Measurements from ENCODE around the gene PAH. TPM values are rescaled to one million over a fixed set of nuclear protein-coding genes. Genes with fewer than 3 reads are reported as not detected.

The PAH gene
- total and polyA plus RNA-seq, 2 of the 4 experiments (the other 2 are of a cell fraction): not detected

DNA sequence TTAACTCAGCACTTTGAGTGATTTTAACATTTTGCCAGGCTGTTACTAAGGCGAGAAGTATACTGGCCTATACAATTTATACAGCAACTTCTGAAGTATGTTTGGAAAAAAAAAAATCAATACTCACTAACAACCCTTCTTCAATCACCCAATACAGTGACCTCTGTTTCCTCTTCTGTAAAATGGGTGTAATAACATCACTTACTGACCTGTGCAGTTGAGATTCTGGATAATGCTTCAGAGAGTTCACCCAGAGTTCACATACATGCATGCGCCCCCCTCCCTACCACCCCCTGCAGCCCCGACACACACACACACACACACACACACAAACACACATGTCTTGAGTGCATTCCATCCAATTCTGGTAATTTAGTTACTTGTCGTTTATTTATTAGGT lies 9.1 kb downstream of the PAH start:
- H2AK9ac ChIP-seq (replicated peaks; ENCODE audit: low read depth, low read length, poor library complexity): no peak overlapping the region
- H4K8ac ChIP-seq (ENCODE audit: low read depth in 2 of 2, low read length in 2 of 2): no peak overlapping the region
- no peak overlapping the region for H3K56ac ChIP-seq (ENCODE audit: extremely low read depth, insufficient read depth, low read length)
- no peak overlapping the region for H3K23ac ChIP-seq (ENCODE audit: low read depth, low read length)
- WGBS, 2 experiments (ENCODE audit: extremely low coverage in 2 of 2, insufficient read length in 1 of 2): no CpG with 5 or more reads among the region's 4 CpGs
- H3K27ac ChIP-seq (ENCODE audit: insufficient read depth, low read length): no peak overlapping the region
- no peaks in the 10 kb centered on the region for H3K9me1 ChIP-seq (ENCODE audit: insufficient read depth, low read length)
- no peaks in the 10 kb centered on the region for H3K27me3 ChIP-seq (ENCODE audit: control insufficient read depth, insufficient read depth, low read length)
- no peak overlapping the region for H3K4me3 ChIP-seq (ENCODE audit: insufficient read depth, low read depth, low read length)
- TF ChIP-seq NFE2L2 (IDR thresholded peaks at IDR 0.05; ENCODE audit: low read depth, low read length) (no peak), POLR2A (IDR thresholded peaks at IDR 0.05; ENCODE audit: low read depth, low read length) (no peak), RFX5 (IDR thresholded peaks at IDR 0.05; ENCODE audit: low read depth, low read length) (no peak), CEBPB (IDR thresholded peaks at IDR 0.05; ENCODE audit: low read depth, low read length) (no peak), BHLHE40 (IDR thresholded peaks at IDR 0.05; ENCODE audit: low read depth, low read length) (no peak), MAFK (IDR thresholded peaks at IDR 0.05; ENCODE audit: low read depth, low read length) (no peak), MXI1 (IDR thresholded peaks at IDR 0.05; ENCODE audit: borderline replicate concordance, low read depth, low read length) (no peak), RCOR1 (IDR thresholded peaks at IDR 0.05; ENCODE audit: insufficient replicate concordance, low read length) (no peak), FOS (IDR thresholded peaks at IDR 0.05; ENCODE audit: low read depth, low read length) (no peak), SMC3 (IDR thresholded peaks at IDR 0.05; ENCODE audit: low read depth, low read length) (no peak), RAD21 (IDR thresholded peaks at IDR 0.05; ENCODE audit: low read length) (no peak), CHD1 (IDR thresholded peaks at IDR 0.05; ENCODE audit: low read depth, low read length) (no peak), MAZ (IDR thresholded peaks at IDR 0.05; ENCODE audit: borderline replicate concordance, low read depth, low read length) (no peak)
- TF ChIP-seq, protein P1, sequence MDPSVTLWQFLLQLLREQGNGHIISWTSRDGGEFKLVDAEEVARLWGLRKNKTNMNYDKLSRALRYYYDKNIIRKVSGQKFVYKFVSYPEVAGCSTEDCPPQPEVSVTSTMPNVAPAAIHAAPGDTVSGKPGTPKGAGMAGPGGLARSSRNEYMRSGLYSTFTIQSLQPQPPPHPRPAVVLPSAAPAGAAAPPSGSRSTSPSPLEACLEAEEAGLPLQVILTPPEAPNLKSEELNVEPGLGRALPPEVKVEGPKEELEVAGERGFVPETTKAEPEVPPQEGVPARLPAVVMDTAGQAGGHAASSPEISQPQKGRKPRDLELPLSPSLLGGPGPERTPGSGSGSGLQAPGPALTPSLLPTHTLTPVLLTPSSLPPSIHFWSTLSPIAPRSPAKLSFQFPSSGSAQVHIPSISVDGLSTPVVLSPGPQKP (IDR thresholded peaks at IDR 0.05; ENCODE audit: borderline replicate concordance, low read depth, low read length): no peak
- TF ChIP-seq, protein P2, sequence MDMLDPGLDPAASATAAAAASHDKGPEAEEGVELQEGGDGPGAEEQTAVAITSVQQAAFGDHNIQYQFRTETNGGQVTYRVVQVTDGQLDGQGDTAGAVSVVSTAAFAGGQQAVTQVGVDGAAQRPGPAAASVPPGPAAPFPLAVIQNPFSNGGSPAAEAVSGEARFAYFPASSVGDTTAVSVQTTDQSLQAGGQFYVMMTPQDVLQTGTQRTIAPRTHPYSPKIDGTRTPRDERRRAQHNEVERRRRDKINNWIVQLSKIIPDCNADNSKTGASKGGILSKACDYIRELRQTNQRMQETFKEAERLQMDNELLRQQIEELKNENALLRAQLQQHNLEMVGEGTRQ (IDR thresholded peaks at IDR 0.05; ENCODE audit: low read depth, low read length): no peak
- TF ChIP-seq, protein P3, sequence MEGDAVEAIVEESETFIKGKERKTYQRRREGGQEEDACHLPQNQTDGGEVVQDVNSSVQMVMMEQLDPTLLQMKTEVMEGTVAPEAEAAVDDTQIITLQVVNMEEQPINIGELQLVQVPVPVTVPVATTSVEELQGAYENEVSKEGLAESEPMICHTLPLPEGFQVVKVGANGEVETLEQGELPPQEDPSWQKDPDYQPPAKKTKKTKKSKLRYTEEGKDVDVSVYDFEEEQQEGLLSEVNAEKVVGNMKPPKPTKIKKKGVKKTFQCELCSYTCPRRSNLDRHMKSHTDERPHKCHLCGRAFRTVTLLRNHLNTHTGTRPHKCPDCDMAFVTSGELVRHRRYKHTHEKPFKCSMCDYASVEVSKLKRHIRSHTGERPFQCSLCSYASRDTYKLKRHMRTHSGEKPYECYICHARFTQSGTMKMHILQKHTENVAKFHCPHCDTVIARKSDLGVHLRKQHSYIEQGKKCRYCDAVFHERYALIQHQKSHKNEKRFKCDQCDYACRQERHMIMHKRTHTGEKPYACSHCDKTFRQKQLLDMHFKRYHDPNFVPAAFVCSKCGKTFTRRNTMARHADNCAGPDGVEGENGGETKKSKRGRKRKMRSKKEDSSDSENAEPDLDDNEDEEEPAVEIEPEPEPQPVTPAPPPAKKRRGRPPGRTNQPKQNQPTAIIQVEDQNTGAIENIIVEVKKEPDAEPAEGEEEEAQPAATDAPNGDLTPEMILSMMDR (conservative IDR thresholded peaks at IDR 0.05; ENCODE audit: low read depth, low read length): no peak
- no TSS peak for BruUV-seq (replicated peaks)
- no peak overlapping the region for H3K14ac ChIP-seq (replicated peaks; ENCODE audit: low read depth, low read length)
- no peaks in the 10 kb centered on the region for H3K36me3 ChIP-seq (ENCODE audit: control insufficient read depth, insufficient read depth, low read length)
- in situ Hi-C loops (cut with MboI; ENCODE audit: low sequenced_read_pairs) (no loop called here), dilution Hi-C loops (cut with HindIII; ENCODE audit: low sequenced_read_pairs, unreplicated experiment) (no loop called here), intact Hi-C loops (cut with micrococcal nuclease) (no loop called here)
- ATAC-seq (ENCODE audit: low read depth) (no peak), DNase-seq (no peak)
- no peak overlapping the region for H3K18ac ChIP-seq (ENCODE audit: low read depth, low read length)
- H3K79me1 ChIP-seq (ENCODE audit: low read depth in 1 of 2, low read length in 2 of 2): no peaks in the 10 kb centered on the region
- H3K9ac ChIP-seq (ENCODE audit: low read depth, low read length): no peak overlapping the region
- ChIA-PET CTCF (interaction anchor here (0.8 kb wide), 1 partner anchor 91 kb away, joined by 3 read pairs; no protein-coding TSS in a partner anchor), POLR2A (ENCODE audit: unreplicated experiment) (no interaction called here)
- no peak overlapping the region for H2AFZ ChIP-seq (replicated peaks; ENCODE audit: low read length, poor library complexity)
- H4K20me1 ChIP-seq (ENCODE audit: insufficient read depth, low read length): no peaks in the 10 kb centered on the region
- no peak overlapping the region for H2BK5ac ChIP-seq (ENCODE audit: low read depth, low read length, poor library complexity, severe bottlenecking)
- H2AK5ac ChIP-seq (ENCODE audit: low read depth, low read length): no peak overlapping the region
- no peak overlapping the region for H4K91ac ChIP-seq (ENCODE audit: insufficient read depth, low read depth, low read length)
- no peaks in the 10 kb centered on the region for H3K4me1 ChIP-seq (ENCODE audit: control insufficient read depth, insufficient read depth, low read length)
- no peak overlapping the region for H2BK120ac ChIP-seq (ENCODE audit: low read depth, low read length)
- H4K5ac ChIP-seq (ENCODE audit: low read depth, low read length): no peak overlapping the region
- peaks cover 5% of the 10 kb centered on the region for H3K9me3 ChIP-seq (ENCODE audit: control insufficient read depth, insufficient read depth, low read length)
- no peak overlapping the region for H3K4me2 ChIP-seq (ENCODE audit: low read depth, low read length)
- H2BK20ac ChIP-seq (ENCODE audit: low read depth, low read length): no peak overlapping the region
- no peak overlapping the region for H3K4ac ChIP-seq (ENCODE audit: low read depth, low read length)
- H2BK15ac ChIP-seq (ENCODE audit: low read depth, low read length): no peak overlapping the region

Data from IMR-90 (cell line).